Myocyte (in vitro differentiated cells): Measurements from ENCODE around the gene TROAP. TPM values are rescaled to one million over a fixed set of nuclear protein-coding genes. Genes with fewer than 3 reads are reported as not detected.
"Not testable (repeated sequence)": the region's sequence is repeated elsewhere in the genome, so short reads cannot be mapped to it uniquely, and the experiment has no call there.

Experiments used
- DNase-seq: peaks from one replicate; pipeline ENCODE4 v3.0.0-alpha.2; 2012; ENCODE audit warnings: low read depth
- total RNA-seq: library from RNA; depleted of rRNA; stranded (reverse); fragments of >200 nt; gene quantifications from 2 replicates; pipeline ENCODE4 v1.2.3, GENCODE V29; 2014

TROAP gene
- total RNA-seq, 1 donor from 2014 or later, result 1.1 TPM

- no peak for DNase-seq
Measured at GRCh38 chr12:49327887-49328286, 4.8 kb downstream of the TROAP start.

GRCh38 chr12:49328816-49329215, 5.8 kb downstream of the TROAP start:
- DNase-seq, result no peak

GRCh38 chr12:49330032-49330619, 7.1 kb downstream of the TROAP start:
- DNase-seq, result no peak

- DNase-seq, result no peak
Measured at GRCh38 chr12:49330631-49331379, 7.8 kb downstream of the TROAP start.

- peak; percentile 78 for DNase-seq
Measured at GRCh38 chr12:49331380-49332222, 8.5 kb downstream of the TROAP start.

GRCh38 chr12:49332441-49332861, 9.4 kb downstream of the TROAP start:
- DNase-seq, result no peak

- DNase-seq, result no peak
Measured at GRCh38 chr12:49332891-49333371, 9.9 kb downstream of the TROAP start.

GRCh38 chr12:49333778-49334177, 10.7 kb downstream of the TROAP start:
- not testable (repeated sequence) for DNase-seq

- no peak for DNase-seq
Measured at GRCh38 chr12:49334226-49334625, 11.2 kb downstream of the TROAP start.

- no peak for DNase-seq
Measured at GRCh38 chr12:49334681-49335080, 11.6 kb downstream of the TROAP start.

GRCh38 chr12:49335118-49335954, 12.3 kb downstream of the TROAP start:
- peak; percentile 57 for DNase-seq

- DNase-seq, result no peak
Measured at GRCh38 chr12:49335955-49336644, 13.0 kb downstream of the TROAP start.

GRCh38 chr12:49336645-49337584, 13.9 kb downstream of the TROAP start, which contains the start of gene C1QL4:
Gene C1QL4 (minus strand): TSS chr12:49337188. CDS start chr12:49336477, 711 bp downstream.
- DNase-seq, result peak; percentile 80

GRCh38 chr12:49338830-49339463, 15.9 kb downstream of the TROAP start:
- no peak for DNase-seq

GRCh38 chr12:49339464-49339861, 16.4 kb downstream of the TROAP start:
- peak; percentile 53 for DNase-seq

GRCh38 chr12:49340095-49340870, 17.2 kb downstream of the TROAP start:
- no peak for DNase-seq

GRCh38 chr12:49340971-49341776, 18.1 kb downstream of the TROAP start:
- no peak for DNase-seq
